Adrenal gland (tissue), 5 donors: ENCODE measurements around the gene KLK15.

Source experiments
- POLR2A ChIP-seq, 2 donors: fragments of 450-650 bp; IDR thresholded peaks; one replicate each; pipeline ENCODE4 v1.6.1; 2017; ENCODE audit warnings: antibody characterized with exemption in 2 of 2, mild to moderate bottlenecking in 2 of 2, moderate library complexity in 1 of 2
- TF ChIP-seq, protein P1 (sequence below), 6 experiments: fragments of 450-650 bp in 4 of 6; fragments of 200-600 bp in 2 of 6; sonication (generic) in 1 of 6; IDR thresholded peaks; 1 replicate in 5 of 6; 2 replicates in 1 of 6; pipeline versions ENCODE4 v1.5.1 to v1.8.0; 2016 to 2021; ENCODE audit warnings: antibody characterized with exemption in 6 of 6, mild to moderate bottlenecking in 2 of 6, moderate library complexity in 1 of 6
- donor health status: DM: no; HTN: no; CAD: no.

DNA sequence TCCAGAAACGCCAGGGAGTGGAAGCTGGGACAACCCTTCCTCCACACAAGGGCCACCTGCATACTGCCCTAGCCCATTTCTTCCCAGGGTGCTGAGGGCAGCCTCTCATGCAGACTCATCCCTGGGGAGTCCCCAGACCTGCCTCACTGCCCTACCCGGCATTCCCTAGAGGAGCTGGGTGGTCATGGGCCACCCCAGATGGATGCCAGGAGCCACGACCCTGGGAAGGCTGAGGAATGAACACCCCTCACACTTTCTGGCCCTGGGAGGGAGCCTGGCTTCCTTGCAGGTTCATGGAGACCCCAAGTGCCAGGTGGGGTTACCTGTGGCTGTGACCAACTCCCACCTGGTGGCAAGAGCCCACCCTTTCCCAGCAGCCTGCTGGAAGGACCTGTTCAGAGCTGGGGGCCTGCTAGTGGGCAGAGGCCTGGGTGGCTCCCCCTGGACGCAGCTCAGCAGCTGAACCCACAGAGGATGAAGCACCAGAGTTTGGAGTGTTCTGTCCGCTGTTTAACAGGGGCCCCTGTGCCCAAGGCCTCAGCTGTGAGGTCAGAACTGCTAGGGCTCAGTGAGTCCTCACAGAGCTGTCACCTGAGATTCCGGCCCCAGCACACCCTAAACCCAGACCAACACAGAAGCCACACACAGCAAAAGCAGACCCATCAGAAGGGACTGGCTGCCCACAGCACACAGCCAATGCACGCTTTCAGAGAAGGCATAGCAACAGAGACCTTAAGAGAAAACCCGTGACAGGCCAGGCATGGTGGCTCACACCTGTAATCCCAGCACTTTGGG lies 36.5 kb downstream of the KLK15 start:
- TF ChIP-seq, protein P1, sequence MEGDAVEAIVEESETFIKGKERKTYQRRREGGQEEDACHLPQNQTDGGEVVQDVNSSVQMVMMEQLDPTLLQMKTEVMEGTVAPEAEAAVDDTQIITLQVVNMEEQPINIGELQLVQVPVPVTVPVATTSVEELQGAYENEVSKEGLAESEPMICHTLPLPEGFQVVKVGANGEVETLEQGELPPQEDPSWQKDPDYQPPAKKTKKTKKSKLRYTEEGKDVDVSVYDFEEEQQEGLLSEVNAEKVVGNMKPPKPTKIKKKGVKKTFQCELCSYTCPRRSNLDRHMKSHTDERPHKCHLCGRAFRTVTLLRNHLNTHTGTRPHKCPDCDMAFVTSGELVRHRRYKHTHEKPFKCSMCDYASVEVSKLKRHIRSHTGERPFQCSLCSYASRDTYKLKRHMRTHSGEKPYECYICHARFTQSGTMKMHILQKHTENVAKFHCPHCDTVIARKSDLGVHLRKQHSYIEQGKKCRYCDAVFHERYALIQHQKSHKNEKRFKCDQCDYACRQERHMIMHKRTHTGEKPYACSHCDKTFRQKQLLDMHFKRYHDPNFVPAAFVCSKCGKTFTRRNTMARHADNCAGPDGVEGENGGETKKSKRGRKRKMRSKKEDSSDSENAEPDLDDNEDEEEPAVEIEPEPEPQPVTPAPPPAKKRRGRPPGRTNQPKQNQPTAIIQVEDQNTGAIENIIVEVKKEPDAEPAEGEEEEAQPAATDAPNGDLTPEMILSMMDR (IDR thresholded peaks at IDR 0.05): no peak
- no peak for TF ChIP-seq POLR2A (IDR thresholded peaks at IDR 0.05)
